ENCODE measurements around the gene TIMMDC1.
"Not testable (repeated sequence)": the region's sequence is repeated elsewhere in the genome, so short reads cannot be mapped to it uniquely, and the experiment has no call there.

TIMMDC1 gene

GRCh38 chr3:119514637-119515036 is 16.3 kb downstream of the TIMMDC1 start:
- no peak for DNase-seq

DNA sequence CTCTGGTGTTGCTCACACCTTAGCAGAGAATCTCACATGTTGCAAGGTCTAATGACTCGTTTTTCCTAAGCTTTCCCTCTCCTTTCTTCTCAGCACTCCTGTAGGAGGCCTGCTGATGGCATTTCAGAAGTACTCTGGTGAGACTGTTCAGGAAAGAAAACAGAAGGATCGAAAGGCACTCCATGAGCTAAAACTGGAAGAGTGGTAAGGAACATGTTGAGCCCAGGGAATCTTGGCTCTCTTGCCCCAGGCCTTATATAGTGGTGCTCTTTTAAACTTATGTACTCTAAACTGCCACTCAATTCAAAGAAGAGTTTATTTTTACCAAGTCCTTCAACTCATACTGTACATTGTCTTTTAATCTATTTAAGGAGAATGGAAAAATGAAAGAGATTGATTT is 18.8 kb downstream of the TIMMDC1 start:
- no peak for DNase-seq

GRCh38 chr3:119518026-119518425 is 19.7 kb downstream of the TIMMDC1 start:
- no peak for DNase-seq

- no peak for DNase-seq
These were observed 26.8 kb downstream of the TIMMDC1 start for GRCh38 chr3:119524931-119525662.

- no peak for DNase-seq
These were observed 29.4 kb downstream of the TIMMDC1 start for GRCh38 chr3:119527714-119528113.

DNA sequence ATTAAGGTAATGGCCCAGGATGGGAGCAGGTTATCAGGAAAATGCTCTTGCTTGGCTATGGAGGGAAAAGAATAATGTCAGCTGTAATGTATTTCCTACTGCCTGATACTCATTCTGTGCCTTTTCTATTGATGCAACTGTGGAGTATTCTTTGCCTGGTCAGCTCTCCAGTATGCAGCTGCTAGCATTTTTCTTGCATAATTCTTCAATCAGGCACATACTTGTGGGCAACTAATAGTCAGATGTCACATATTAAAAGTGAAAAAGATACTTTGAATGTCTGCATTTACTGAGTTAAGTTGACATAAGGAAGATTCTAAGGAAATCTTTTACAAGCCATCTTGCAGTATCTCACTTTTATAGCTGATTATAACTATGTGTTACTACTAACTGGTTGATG is 31.5 kb downstream of the TIMMDC1 start:
- no peak for DNase-seq

DNA sequence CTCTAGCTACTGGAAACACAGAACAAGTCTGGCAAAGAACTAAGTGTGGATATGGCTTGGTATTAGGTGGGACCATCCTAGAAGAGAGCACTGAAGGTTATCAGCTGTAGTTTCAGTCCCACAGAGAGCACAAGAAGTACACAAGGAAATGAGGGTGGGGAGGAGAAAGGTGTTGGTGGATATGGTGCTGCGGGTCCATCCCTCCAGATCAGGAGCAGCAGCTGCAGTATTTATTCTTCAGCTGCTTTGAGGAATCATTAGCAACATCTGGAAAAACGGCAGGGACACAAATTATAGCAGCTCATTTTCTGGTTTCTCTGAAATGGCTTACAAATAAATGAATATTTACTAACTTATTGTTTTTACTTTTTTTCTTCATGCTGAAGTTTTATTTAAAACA is 32.1 kb downstream of the TIMMDC1 start:
- no peak for DNase-seq

DNA sequence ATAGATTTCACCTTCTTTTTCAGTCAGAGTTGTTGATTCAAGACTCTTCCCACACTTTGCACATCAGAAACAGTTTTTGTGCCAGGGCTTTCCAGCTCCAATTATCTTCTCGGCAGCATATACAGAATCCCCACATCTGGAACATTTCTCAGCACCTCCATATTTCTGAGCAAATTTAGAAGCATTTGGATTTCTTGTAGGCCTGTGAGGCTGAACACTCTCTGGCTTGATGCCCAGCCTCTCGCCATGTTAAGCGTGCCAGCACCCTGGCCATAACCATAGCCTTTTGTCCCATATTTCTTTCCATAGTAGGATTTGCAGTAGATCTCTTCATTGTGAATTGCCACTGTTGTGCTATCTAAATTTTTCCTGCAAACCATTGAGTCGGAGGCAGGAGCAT is 32.8 kb downstream of the TIMMDC1 start:
- no peak for DNase-seq

DNA sequence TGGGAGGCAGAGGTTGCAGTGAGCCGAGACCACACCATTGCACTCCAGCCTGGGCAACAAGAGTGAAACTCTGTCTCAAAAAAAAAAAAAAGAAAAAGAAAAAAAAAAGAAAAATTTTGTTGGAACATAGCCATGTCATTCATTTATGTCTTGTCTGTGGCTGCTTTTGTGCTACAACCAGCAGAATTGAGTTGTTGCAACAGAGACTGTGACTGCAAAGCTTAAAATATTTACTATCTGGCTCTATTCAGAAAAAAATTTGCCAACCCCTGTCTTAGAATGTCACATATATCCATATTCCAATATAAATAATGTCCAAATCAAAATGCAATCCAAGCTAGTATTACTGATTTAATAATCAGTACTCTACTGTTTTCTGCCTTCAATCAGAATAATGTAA is 35.9 kb downstream of the TIMMDC1 start:
- DNase-seq: no peak

DNA sequence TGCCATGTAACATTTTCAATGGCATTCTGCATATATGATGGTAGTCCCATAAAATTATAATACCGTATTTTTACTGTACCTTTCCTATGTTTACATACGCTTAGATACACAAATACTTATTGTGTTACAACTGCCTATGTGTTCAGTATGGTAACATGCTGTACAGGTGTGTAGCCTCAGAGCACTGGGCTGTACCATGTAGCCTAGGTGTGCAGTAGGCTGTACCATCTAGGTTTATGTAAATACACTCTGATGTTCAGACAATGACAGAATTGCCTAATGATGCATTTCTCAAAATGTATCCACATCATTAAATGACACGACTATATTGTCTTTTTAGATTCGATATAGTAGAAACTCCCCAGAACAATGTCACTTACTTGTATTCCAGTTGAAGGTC is 38.4 kb downstream of the TIMMDC1 start:
- no peak for DNase-seq

DNA sequence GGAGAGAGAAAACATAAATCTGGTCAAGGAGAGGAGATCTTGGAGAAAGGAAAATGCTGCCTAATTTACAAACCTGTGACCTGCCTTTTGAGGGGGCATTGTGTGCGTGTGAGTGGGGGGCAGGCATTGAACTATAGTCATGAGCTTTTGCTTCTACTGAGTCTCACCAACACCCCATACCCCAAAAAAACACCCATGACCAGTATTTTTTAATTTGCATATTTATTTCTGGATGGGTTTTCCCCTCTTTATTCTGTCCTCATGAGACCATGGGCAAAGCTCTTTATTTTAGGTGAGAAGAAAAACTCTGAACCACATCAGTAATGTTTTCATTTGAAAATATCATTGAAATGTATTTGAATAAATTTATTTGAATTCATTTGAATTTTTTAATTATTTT is 40.4 kb downstream of the TIMMDC1 start:
- no peak for DNase-seq

GRCh38 chr3:119541547-119541946 is 43.2 kb downstream of the TIMMDC1 start:
- DNase-seq: no peak

DNA sequence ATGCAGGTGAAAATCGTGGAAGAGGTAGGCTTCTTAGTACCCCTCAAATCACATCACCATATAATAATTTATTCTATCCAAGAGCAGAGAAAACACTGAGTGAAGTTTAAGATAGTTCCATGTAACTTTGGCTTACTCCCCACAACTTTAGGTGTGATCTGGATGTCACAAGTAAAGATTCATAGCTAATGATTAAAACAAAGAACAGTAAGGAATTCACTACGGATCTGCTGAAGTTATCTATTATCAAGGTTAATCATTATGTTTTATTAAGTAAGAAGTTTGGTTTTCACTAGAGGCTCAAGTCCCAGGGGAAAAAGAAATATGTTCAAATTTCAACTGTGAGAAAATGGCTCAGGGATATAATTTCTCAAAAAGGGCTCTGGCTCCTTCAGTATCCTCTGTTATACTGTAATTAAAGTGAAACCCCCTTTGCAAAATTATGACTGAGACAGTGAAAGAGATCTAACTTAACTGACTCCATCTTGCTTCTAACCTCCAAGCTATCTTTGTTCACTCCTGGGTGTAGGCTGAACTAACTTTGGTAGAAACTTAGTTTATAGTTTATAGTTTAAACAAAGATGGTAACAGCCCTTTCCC is 43.9 kb downstream of the TIMMDC1 start:
- DNase-seq: no peak

DNA sequence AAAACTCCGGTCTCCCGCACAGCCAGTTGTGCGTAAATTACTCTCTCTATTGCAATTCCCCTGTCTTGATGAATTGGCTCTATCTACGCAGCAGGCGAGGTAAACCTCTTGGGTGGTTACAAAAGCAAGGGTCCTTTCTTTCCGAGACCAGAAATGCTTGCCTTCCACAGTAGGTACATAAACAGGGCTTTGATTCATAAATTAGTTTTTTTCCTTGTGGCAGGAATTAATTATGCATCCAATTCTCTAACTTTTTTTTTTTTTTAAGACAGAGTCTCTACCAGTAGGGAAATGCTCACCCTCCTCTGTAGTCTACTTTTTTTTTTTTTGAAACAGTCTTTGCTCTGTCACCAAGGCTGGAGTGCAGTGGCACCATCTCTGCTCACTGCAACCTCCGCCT is 44.8 kb downstream of the TIMMDC1 start:
- DNase-seq: no peak

- no peak for DNase-seq
These were observed 48.9 kb downstream of the TIMMDC1 start for GRCh38 chr3:119547227-119547626.

DNA sequence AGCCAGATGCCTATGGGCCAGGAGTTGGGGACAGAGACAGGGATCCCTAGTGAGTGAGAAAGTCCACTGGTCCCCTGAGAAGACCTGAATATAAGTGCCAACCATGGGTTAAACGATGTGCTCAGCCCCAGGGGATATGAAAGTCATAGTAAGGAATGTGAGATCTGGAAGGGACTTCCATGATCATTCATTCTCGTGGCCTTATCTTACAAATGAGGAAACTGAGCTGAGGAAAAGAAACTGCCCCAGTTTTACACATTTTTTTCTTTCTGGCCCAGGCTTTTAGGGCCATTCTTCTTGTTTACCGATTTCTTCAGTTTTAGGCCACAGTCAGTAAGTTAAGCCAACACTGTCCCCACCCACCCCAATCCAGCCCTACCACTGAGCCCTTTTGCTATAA is 50.0 kb downstream of the TIMMDC1 start:
- no peak for DNase-seq

DNA sequence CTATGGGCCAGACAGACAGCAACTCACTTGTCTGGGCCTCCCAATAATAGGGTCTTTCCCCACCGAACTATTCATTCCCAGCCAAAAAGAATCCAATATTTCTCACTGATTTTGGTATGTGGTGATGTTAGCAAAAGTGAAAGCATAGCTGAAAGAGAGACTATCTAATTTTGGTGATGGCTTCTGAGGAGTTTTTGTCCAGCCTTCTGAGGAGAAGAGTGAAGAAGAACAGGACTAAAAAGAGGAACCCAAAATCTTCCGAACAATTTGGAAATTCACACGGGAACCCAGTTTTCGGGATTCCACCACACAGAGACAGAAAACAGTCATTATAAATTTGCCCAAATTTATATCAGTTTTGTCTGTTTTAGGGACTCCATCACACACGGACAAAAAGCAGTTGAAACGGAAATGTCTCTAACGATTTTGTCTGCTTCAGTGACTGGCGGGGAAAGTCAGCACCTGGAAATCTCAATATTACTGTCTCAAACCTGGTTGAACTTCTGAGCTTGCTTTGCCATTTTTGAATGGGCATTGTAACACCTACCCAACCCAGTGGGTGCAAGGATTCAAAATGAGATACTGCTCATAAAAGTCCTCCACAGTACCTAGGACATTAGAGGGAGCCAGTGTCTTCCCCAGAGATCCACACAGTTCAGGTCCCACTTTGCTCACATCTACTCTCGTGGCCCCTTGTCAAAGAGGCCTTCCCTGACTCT is 52.0 kb downstream of the TIMMDC1 start:
- no peak for DNase-seq

DNA sequence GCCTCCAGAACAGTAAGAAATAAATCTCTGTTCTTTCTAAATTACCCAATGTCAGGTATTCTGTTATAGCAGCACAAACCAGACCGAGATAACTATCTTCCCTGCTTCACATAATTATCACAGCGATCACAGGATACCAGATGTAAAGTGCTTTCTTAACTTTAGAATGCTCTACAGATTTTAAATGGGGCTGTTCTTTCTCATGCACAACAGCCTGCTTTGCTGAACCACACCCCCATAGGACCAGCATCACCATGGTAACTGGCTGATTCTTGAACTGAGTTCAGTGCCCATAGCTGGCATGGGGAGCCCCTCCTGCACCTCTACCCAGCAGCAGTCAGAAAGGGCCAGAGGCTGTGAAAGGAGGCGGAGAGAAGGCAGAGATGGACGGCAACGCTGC is 53.3 kb downstream of the TIMMDC1 start:
- no peak for DNase-seq

GRCh38 chr3:119552928-119553327 is 54.6 kb downstream of the TIMMDC1 start:
- not testable (repeated sequence) for DNase-seq

GRCh38 chr3:119553823-119554415 is 55.6 kb downstream of the TIMMDC1 start:
- no peak for DNase-seq

DNA sequence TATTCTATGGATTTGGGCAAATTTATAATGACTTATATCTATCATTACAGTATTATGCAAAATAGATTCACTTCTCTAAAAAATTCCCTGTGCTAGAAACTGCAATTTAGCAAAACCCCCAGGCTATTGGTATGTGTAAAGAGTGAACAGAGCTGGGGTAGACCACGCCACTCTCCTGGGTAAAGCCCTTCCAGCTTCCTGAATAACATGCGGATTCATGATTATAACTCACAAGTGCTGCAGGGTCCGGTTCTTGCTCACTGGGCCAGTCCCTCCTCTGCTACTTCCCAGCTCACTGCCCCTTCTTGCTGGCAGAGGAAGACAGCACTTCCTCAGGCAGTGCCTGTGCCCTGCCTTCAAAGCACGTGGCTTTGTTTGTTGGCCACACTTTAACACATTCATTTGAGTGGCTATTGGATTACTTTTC is 57.0 kb downstream of the TIMMDC1 start:
- no peak for DNase-seq

GRCh38 chr3:119555929-119556328 is 57.6 kb downstream of the TIMMDC1 start:
- no peak for DNase-seq

DNA sequence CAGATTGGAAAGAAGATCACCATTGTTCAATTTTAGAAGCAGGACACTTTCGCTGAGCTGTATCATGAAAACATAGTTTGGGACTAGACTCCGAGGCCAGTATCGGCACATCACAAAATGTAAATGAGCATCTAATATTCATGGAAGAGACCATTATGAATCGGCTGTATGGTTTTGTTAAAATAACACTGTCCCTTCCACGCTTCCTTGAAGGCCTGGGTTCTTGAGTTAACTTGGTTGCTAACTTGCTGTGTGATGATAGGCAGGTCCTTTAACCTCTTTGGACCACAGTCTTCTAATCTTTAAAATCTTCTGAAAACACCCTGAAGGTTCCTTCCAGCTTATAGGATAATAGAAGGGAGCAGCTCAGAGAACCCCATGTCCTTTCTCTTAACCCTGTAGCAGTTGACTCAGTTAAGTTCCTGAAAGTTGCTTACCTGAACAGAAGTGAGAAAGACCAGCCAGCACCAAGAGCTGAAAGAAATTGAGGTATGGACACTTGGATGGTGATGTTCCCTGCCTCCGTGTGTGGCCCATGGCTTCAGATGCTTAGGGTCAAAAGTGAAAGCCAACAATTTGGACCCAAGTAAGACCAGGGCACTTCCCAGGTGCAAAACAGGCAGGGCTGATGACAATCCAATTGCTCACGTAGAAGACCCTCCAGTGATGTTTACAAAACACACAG is 59.0 kb downstream of the TIMMDC1 start:
- DNase-seq: no peak

All from NCI-H774 (cell line).